ENCODE results near the gene CLPX.

DNA sequence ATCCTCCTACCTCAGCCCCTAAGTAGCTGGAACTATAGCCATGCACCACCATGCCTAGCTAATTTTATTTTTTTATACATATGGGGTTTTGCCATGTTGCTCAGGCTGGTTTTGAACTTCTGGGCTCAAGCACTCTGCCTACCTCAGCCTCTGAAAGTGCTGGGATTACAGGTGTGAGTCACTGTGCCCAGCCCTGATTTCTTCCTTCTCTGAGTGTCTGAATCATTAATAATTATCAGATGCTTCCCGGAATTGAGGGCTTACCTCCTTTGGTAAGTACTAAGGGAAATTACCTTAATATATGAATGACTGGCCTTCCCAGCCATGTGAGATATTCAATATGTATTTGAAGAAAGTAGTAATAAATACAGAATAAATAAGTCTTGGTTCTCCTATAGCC lies 7.2 kb downstream of the CLPX start:
- TF ChIP-seq CTCF (IDR thresholded peaks at IDR 0.05) (no peak), POLR2A (IDR thresholded peaks at IDR 0.05) (no peak), EP300 (IDR thresholded peaks at IDR 0.05) (no peak)
